ENCODE results near the gene SCFD2.
"Not testable (repeated sequence)": the region's sequence is repeated elsewhere in the genome, so short reads cannot be mapped to it uniquely, and the experiment has no call there.

Gene SCFD2

GRCh38 chr4:53192496-53192895 is 173.4 kb downstream of the SCFD2 start:
- DNase-seq (ENCODE audit: low spot score) = no peak
- TF ChIP-seq CTCF (IDR thresholded peaks at IDR 0.05; ENCODE audit: extremely low read depth, missing control alignments) = no peak

GRCh38 chr4:53191997-53192396 is 173.9 kb downstream of the SCFD2 start:
- DNase-seq (ENCODE audit: low spot score) = no peak
- no peak for TF ChIP-seq CTCF (IDR thresholded peaks at IDR 0.05; ENCODE audit: extremely low read depth, missing control alignments)

- no peak for DNase-seq (ENCODE audit: low spot score)
Observed at GRCh38 chr4:53189011-53189410, 176.8 kb downstream of the SCFD2 start.

GRCh38 chr4:53186714-53187358 is 179.0 kb downstream of the SCFD2 start:
- no peak for DNase-seq (ENCODE audit: low spot score)
- no peak for TF ChIP-seq CTCF (IDR thresholded peaks at IDR 0.05; ENCODE audit: extremely low read depth, missing control alignments)

More at GRCh38 chr4:53189011-53189410, 176.8 kb downstream of the SCFD2 start:
- TF ChIP-seq CTCF (IDR thresholded peaks at IDR 0.05; ENCODE audit: extremely low read depth, missing control alignments) = no peak

- DNase-seq (ENCODE audit: low spot score) = no peak
- TF ChIP-seq CTCF (IDR thresholded peaks at IDR 0.05; ENCODE audit: extremely low read depth, missing control alignments) = no peak
Observed at GRCh38 chr4:53185869-53186585, 179.8 kb downstream of the SCFD2 start.

GRCh38 chr4:53183754-53184153 is 182.1 kb downstream of the SCFD2 start:
- no peak for TF ChIP-seq CTCF (IDR thresholded peaks at IDR 0.05; ENCODE audit: extremely low read depth, missing control alignments)
- no peak for DNase-seq (ENCODE audit: low spot score)

GRCh38 chr4:53177751-53178150 is 188.1 kb downstream of the SCFD2 start:
- DNase-seq (ENCODE audit: low spot score) = not testable (repeated sequence)

GRCh38 chr4:53175640-53176039 is 190.2 kb downstream of the SCFD2 start:
- TF ChIP-seq CTCF (IDR thresholded peaks at IDR 0.05; ENCODE audit: extremely low read depth, missing control alignments) = no peak
- DNase-seq (ENCODE audit: low spot score) = no peak
